Peyer's patch (tissue), 4 donors: ENCODE data around the gene ARMC2.

Experiments
- CTCF ChIP-seq, 6 experiments: fragments of 450-650 bp in 4 of 6; fragments of 200-600 bp in 2 of 6; sonication (generic) in 1 of 6; IDR thresholded peaks; one replicate each; pipeline ENCODE4 v1.5.1; 2017 to 2019; ENCODE audit warnings: antibody characterized with exemption in 6 of 6, mild to moderate bottlenecking in 3 of 6, moderate library complexity in 1 of 6
- POLR2A ChIP-seq, 2 donors: fragments of 450-650 bp; IDR thresholded peaks; one replicate each; pipeline ENCODE4 v1.5.1; 2017; ENCODE audit warnings: antibody characterized with exemption in 2 of 2, mild to moderate bottlenecking in 2 of 2, moderate library complexity in 2 of 2

GRCh38 chr6:108961077-108961476 lies 112.9 kb downstream of the ARMC2 start:
- TF ChIP-seq CTCF (IDR thresholded peaks at IDR 0.05) (no peak), POLR2A (IDR thresholded peaks at IDR 0.05) (no peak)
